H1 (cell line): ENCODE measurements around the gene DPY19L3. TPM values are rescaled to one million over a fixed set of nuclear protein-coding genes. Genes with fewer than 3 reads are reported as not detected.

Source experiments
- CTCF ChIA-PET: fragments of 300-600 bp; sonication (Branson Sonifier 250); formaldehyde crosslinking; loops from one replicate; lab custom pipeline; 2021; ENCODE audit not compliant: partially characterized antibody; lab: Charles Lee
- POLR2A ChIA-PET: fragments of 300-600 bp; sonication (Branson Sonifier 250); formaldehyde crosslinking; loops from one replicate; lab custom pipeline; 2021; ENCODE audit warnings: inconsistent platforms; ENCODE audit not compliant: partially characterized antibody; lab: Charles Lee
- DNase-seq, 2 experiments: peaks; one replicate each; pipeline versions ENCODE4 v3.0.0 to v3.0.0-alpha.2; 2010 to 2022; ENCODE audit warnings: low spot score in 2 of 2, low read depth in 1 of 2, mixed read lengths in 1 of 2
- FAIRE-seq: peaks from 2 replicates; lab custom pipeline; 2011; peaks lifted over from hg19 to GRCh38; lab: Jason Lieb, UNC
- H2AFZ ChIP-seq: 2 replicates; pipeline ENCODE4 v1.8.1; 2012; ENCODE audit warnings: low read length, inconsistent platforms
- H2AK5ac ChIP-seq: 2 replicates; pipeline ENCODE4 v1.6.1; 2013; ENCODE audit warnings: low read depth, low read length
- H2BK120ac ChIP-seq: replicated peaks from 2 replicates; pipeline ENCODE3; 2013; ENCODE audit warnings: low read depth, low read length, inconsistent platforms
- H2BK12ac ChIP-seq: 2 replicates; pipeline ENCODE4 v1.6.1; 2013; ENCODE audit warnings: low read depth, low read length
- H2BK15ac ChIP-seq: 2 replicates; pipeline ENCODE4 v1.6.1; 2013; ENCODE audit warnings: low read length
- H2BK20ac ChIP-seq: 2 replicates; pipeline ENCODE4 v1.6.1; 2013; ENCODE audit warnings: low read length
- H2BK5ac ChIP-seq: 2 replicates; pipeline ENCODE4 v1.6.1; 2013; ENCODE audit warnings: low read depth, low read length
- H3K14ac ChIP-seq: 2 replicates; pipeline ENCODE4 v1.6.1; 2013; ENCODE audit warnings: inconsistent platforms; ENCODE audit not compliant: insufficient read length
- H3K18ac ChIP-seq: 2 replicates; pipeline ENCODE4 v1.6.1; 2013; ENCODE audit warnings: low read length; ENCODE audit errors: extremely low read depth
- H3K23ac ChIP-seq: 2 replicates; pipeline ENCODE4 v1.6.1; 2013; ENCODE audit warnings: inconsistent platforms; ENCODE audit not compliant: insufficient read length
- H3K23me2 ChIP-seq: 2 replicates; pipeline ENCODE4 v1.6.1; 2013; ENCODE audit warnings: low read depth, low read length
- H3K27ac ChIP-seq: 2 replicates; pipeline ENCODE4 v1.6.1; 2011; ENCODE audit warnings: low read depth, low read length, inconsistent platforms
- H3K27me3 ChIP-seq, 4 experiments: replicated peaks in 1 of 4; 1 replicate in 1 of 4; 2 replicates in 3 of 4; pipeline versions ENCODE4 v1.6.1 to v1.8.1; 2011 to 2013; ENCODE audit warnings: low read length in 3 of 4, mild to moderate bottlenecking in 3 of 4, inconsistent platforms in 2 of 4, mixed read lengths in 2 of 4, moderate library complexity in 1 of 4; ENCODE audit not compliant: control insufficient read depth in 3 of 4, insufficient read depth in 3 of 4; ENCODE audit errors: extremely low read depth in 1 of 4
- H3K36me3 ChIP-seq, 4 experiments: 2 replicates each; pipeline versions ENCODE4 v1.6.1 to v1.8.1; 2011 to 2013; ENCODE audit warnings: mild to moderate bottlenecking in 4 of 4, low read length in 3 of 4, moderate library complexity in 2 of 4, control low read depth in 1 of 4, inconsistent platforms in 1 of 4; ENCODE audit not compliant: insufficient read depth in 4 of 4, control insufficient read depth in 2 of 4
- H3K4ac ChIP-seq: replicated peaks from 2 replicates; pipeline ENCODE3; 2013; ENCODE audit warnings: low read length, low read depth, mixed read lengths, inconsistent platforms; ENCODE audit not compliant: insufficient read length
- H3K4me1 ChIP-seq, 4 experiments: replicated peaks in 1 of 4; 1 replicate in 1 of 4; 2 replicates in 3 of 4; pipeline versions ENCODE4 v1.6.1 to v1.8.1; 2011 to 2013; ENCODE audit warnings: low read length in 3 of 4, inconsistent platforms in 2 of 4, mixed read lengths in 1 of 4; ENCODE audit not compliant: insufficient read depth in 4 of 4, control insufficient read depth in 3 of 4
- H3K4me2 ChIP-seq, 2 experiments: 2 replicates each; pipeline versions ENCODE4 v1.6.1 to v1.8.1; 2011 to 2013; ENCODE audit warnings: low read depth in 2 of 2, low read length in 2 of 2, control low read depth in 1 of 2, inconsistent platforms in 1 of 2, mild to moderate bottlenecking in 1 of 2; ENCODE audit not compliant: insufficient read depth in 1 of 2
- H3K4me3 ChIP-seq, 4 experiments: fragments of 200-600, 300-600 bp in 1 of 4; sonication (generic), shearing (Covaris generic), sonication (Bioruptor Twin) in 1 of 4; 2 replicates each; pipeline versions ENCODE4 v1.5.1 to v1.8.1; 2011 to 2016; ENCODE audit warnings: low read length in 4 of 4, low read depth in 3 of 4, control low read depth in 2 of 4, inconsistent platforms in 2 of 4, mild to moderate bottlenecking in 2 of 4, mixed read lengths in 1 of 4, moderate library complexity in 1 of 4; ENCODE audit not compliant: insufficient read depth in 2 of 4; ENCODE audit errors: extremely low read depth in 1 of 4
- H3K56ac ChIP-seq: replicated peaks from 2 replicates; pipeline ENCODE3; 2013; ENCODE audit warnings: low read depth, mild to moderate bottlenecking, mixed read lengths, low read length, inconsistent platforms; ENCODE audit not compliant: insufficient read length
- H3K79me1 ChIP-seq: 2 replicates; pipeline ENCODE4 v1.6.1; 2013; ENCODE audit warnings: low read depth, low read length, control low read depth
- H3K79me2 ChIP-seq, 2 experiments: 2 replicates each; pipeline versions ENCODE4 v1.6.1 to v1.8.1; 2012 to 2013; ENCODE audit warnings: low read length in 2 of 2, mild to moderate bottlenecking in 2 of 2, inconsistent platforms in 1 of 2; ENCODE audit not compliant: insufficient read depth in 2 of 2, control insufficient read depth in 1 of 2
- H3K9ac ChIP-seq, 4 experiments: replicated peaks in 1 of 4; 1 replicate in 1 of 4; 2 replicates in 3 of 4; pipeline versions ENCODE4 v1.6.1 to v1.8.1; 2011 to 2013; ENCODE audit warnings: low read depth in 3 of 4, low read length in 3 of 4, control low read depth in 2 of 4, mild to moderate bottlenecking in 2 of 4, moderate library complexity in 2 of 4, inconsistent platforms in 1 of 4; ENCODE audit errors: extremely low read depth in 1 of 4
- H3K9me3 ChIP-seq, 2 experiments: 2 replicates each; pipeline versions ENCODE4 v1.6.1 to v1.8.1; 2012 to 2013; ENCODE audit warnings: mild to moderate bottlenecking in 2 of 2, moderate library complexity in 2 of 2, control low read depth in 1 of 2, inconsistent platforms in 1 of 2, low read depth in 1 of 2, low read length in 1 of 2, mixed read lengths in 1 of 2; ENCODE audit not compliant: insufficient read depth in 2 of 2
- H4K20me1 ChIP-seq, 2 experiments: replicated peaks in 1 of 2; 2 replicates each; pipeline versions ENCODE3 to v1.8.1; 2011 to 2013; ENCODE audit warnings: inconsistent platforms in 2 of 2, low read length in 2 of 2, mild to moderate bottlenecking in 1 of 2; ENCODE audit not compliant: insufficient read depth in 2 of 2, control insufficient read depth in 1 of 2
- H4K5ac ChIP-seq: 2 replicates; pipeline ENCODE4 v1.6.1; 2013; ENCODE audit warnings: low read length, low read depth, mixed read lengths, inconsistent platforms; ENCODE audit not compliant: insufficient read length
- H4K8ac ChIP-seq: 2 replicates; pipeline ENCODE4 v1.8.0; 2013; ENCODE audit warnings: mild to moderate bottlenecking, moderate library complexity, low read length, inconsistent platforms; ENCODE audit not compliant: insufficient read depth; ENCODE audit errors: extremely low read depth
- H4K91ac ChIP-seq: replicated peaks from 2 replicates; pipeline ENCODE3; 2013; ENCODE audit warnings: low read length, mixed read lengths, inconsistent platforms; ENCODE audit not compliant: insufficient read length
- KDM1A ChIP-seq: fragments of 200-600, 300-600 bp; sonication (generic); IDR thresholded peaks from 2 replicates; pipeline ENCODE4 v1.7.1; 2016; ENCODE audit warnings: mild to moderate bottlenecking, low read length, borderline replicate concordance
- SIN3A ChIP-seq, 2 experiments: IDR thresholded peaks in 1 of 2; conservative IDR thresholded peaks in 1 of 2; 2 replicates each; pipeline ENCODE4 v1.6.1; 2011 to 2012; ENCODE audit warnings: low read length in 2 of 2, improper control_type of control experiment in 1 of 2, low read depth in 1 of 2, mild to moderate bottlenecking in 1 of 2
- WGBS, 2 experiments: shearing (Covaris generic) in 1 of 2; methylation state at CpG; one replicate each; pipeline versions ENCODE4 v1.1.6 to v1.1.7; 2013 to 2015; ENCODE audit warnings: low lambda C conversion rate in 2 of 2, mixed read lengths in 2 of 2, inconsistent platforms in 1 of 2, low coverage in 1 of 2, missing lambda C conversion rate in 1 of 2; ENCODE audit not compliant: insufficient replicate concordance in 2 of 2, insufficient coverage in 1 of 2, insufficient read length in 1 of 2; ENCODE audit errors: extremely low coverage in 1 of 2, missing lambda C conversion rate in 1 of 2; 5-methylcytosine and 5-hydroxymethylcytosine counted together
- polyA plus RNA-seq, 7 experiments: library from polyadenylated mRNA; depleted of rRNA in 3 of 7; stranded (reverse) in 5 of 7; unstranded in 2 of 7; fragments of >200 nt in 5 of 7; fragments of 200-250 nt in 2 of 7; gene quantifications; 1 replicate in 5 of 7; 2 replicates in 1 of 7; 4 replicates in 1 of 7; pipeline versions ENCODE4 v1.2.1 to v1.2.3, GENCODE V29; 2011 to 2013; ENCODE audit warnings: missing spikeins in 2 of 7, mixed read lengths in 2 of 7
- total RNA-seq: library from RNA; stranded (reverse); fragmentation: NEBNext Ultra II Directional; extraction: Animal tissue kit (Norgen Biotek cat#: 25700); gene quantifications from 2 replicates; pipeline ENCODE4 v1.2.1, GENCODE V29; 2021
- TF ChIP-seq, protein P1 (sequence below): IDR thresholded peaks from 2 replicates; pipeline ENCODE4 v1.6.1; 2012; ENCODE audit warnings: inconsistent platforms

Gene DPY19L3
- total and polyA plus RNA-seq, 2 of the 8 experiments (the other 6 are each of a cell fraction or from before 2014, with no cell fraction given), result 35.3 to 60.2 TPM

DNA sequence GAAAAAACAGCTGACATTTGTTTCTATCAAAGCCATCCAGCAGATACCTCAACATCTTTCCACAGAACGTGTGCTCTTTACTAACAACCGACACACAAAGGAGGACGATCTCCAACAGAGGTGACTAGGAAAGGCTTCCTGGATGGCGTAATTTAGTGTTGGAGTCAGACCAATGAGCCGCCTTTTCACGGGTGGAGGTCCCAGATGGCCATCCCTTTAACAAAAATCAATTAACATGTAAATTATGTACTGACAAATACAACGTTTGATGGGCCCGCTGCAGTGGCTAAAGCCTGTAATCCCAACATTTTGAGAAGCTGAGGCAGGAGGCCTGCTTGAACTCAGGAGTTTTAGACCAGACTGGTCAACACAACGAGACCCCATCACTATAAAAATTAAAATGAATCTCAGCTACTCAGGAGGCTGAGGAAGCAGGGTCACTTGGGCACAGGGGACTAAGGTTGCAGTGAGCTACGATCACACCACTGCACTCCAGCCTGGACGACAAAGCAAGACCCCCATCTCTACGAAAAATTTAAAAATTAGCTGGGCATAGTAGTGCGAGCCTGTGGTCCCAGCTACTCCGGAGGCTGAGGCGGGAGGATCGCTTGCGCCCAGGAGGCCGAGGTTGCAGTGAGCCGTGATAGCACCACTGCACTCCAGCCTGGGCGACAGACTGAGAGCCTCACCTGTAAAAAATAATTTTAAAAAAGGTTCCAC lies 1.2 kb upstream of the DPY19L3 start:
- ChIA-PET CTCF (no interaction called here), POLR2A (interaction anchor here (0.8 to 3.3 kb wide), 6 partner anchors 11 to 167 kb away, joined by 3 to 13 read pairs (median 8); no protein-coding TSS in a partner anchor)
- DNase-seq, result no peak

More for the DNA sequence above, 1.2 kb upstream of the DPY19L3 start:
- no peak overlapping the region for H4K91ac ChIP-seq
- H3K4me2 ChIP-seq, result peak overlapping the region; percentile 72 to 76
- peak overlapping the region; percentile 34 to 94 (median 92) for H3K9ac ChIP-seq
- H4K20me1 ChIP-seq, result peaks cover 2% of the 10 kb centered on the region in 2 experiments
- H3K14ac ChIP-seq, result no peak overlapping the region
- H3K4me1 ChIP-seq, result peaks cover 2 to 14% (median 7%) of the 10 kb centered on the region in 4 experiments; a peak in 6 of 7 replicates
- peaks cover 0 to 12% (median 7%) of the 10 kb centered on the region in 4 experiments; a peak in 6 of 8 replicates for H3K36me3 ChIP-seq
- TF ChIP-seq KDM1A (peak; percentile 54; the same call in 1 of the 2 replicates), SIN3A (conservative IDR thresholded peaks at IDR 0.05 in 1 of 2, IDR thresholded peaks at IDR 0.05 in 1 of 2; ENCODE audit: low read depth in 1 of 2, low read length in 2 of 2) (0 out of 4 replicates have a peak, but pooled peaks of 1 of the 2 experiments have one; percentile 23)
- TF ChIP-seq, protein P1, sequence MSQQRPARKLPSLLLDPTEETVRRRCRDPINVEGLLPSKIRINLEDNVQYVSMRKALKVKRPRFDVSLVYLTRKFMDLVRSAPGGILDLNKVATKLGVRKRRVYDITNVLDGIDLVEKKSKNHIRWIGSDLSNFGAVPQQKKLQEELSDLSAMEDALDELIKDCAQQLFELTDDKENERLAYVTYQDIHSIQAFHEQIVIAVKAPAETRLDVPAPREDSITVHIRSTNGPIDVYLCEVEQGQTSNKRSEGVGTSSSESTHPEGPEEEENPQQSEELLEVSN, result no peak
- no peaks in the 10 kb centered on the region; the same call in 1 of the 2 replicates for H3K23me2 ChIP-seq
- peak overlapping the region; percentile 76 to 89 (median 87) for H3K4me3 ChIP-seq
- no peak overlapping the region for H3K18ac ChIP-seq
- no peak overlapping the region for H2BK12ac ChIP-seq
- no peak overlapping the region for H2BK20ac ChIP-seq
- peak overlapping the region; percentile 87; the same call in 1 of the 2 replicates for H2BK5ac ChIP-seq
- H2AK5ac ChIP-seq, result peak overlapping the region; percentile 47; the same call in 1 of the 2 replicates
- H3K56ac ChIP-seq, result no peak overlapping the region
- H3K23ac ChIP-seq, result no peak overlapping the region
- H3K79me1 ChIP-seq, result 0 out of 2 replicates have a peak, but pooled peaks cover 3% of the 10 kb centered on the region
- H3K4ac ChIP-seq, result no peak overlapping the region
- H2AFZ ChIP-seq, result no peak overlapping the region
- no peak overlapping the region for H4K5ac ChIP-seq
- FAIRE-seq, result no peak
- no peak overlapping the region; the same call in 1 of the 2 replicates for H4K8ac ChIP-seq
- WGBS, 2 experiments, result 47% methylated on average over 20 of the region's 20 CpGs; no CpG with 5 or more reads in 1 of the 2 experiments
- H3K27ac ChIP-seq, result peak overlapping the region; percentile 96
- no peak overlapping the region for H2BK15ac ChIP-seq
- H2BK120ac ChIP-seq, result no peak overlapping the region
- H3K9me3 ChIP-seq, result no peaks in the 10 kb centered on the region
- no peaks in the 10 kb centered on the region; a peak in 1 of 7 replicates for H3K27me3 ChIP-seq
- H3K79me2 ChIP-seq, result peaks cover 0 to 26% of the 10 kb centered on the region in 2 experiments; a peak in 2 of 4 replicates
